ENCODE measurements around the gene WNK3. TPM values are rescaled to one million over a fixed set of nuclear protein-coding genes. Genes with fewer than 3 reads are reported as not detected.

Gene WNK3
- polyA plus RNA-seq, 1 donor (not counting 4 experiments of a cell fraction or from before 2014, with no cell fraction given): 0.26 TPM

GRCh38 chrX:54223581-54223980 is 134.3 kb downstream of the WNK3 start:
- no peaks in the 10 kb centered on the region for H3K27me3 ChIP-seq (ENCODE audit: control insufficient read depth, extremely low read depth, insufficient read depth, low read length)
- no peak overlapping the region for H3K4me3 ChIP-seq (ENCODE audit: control insufficient read depth in 2 of 3, extremely low read depth in 1 of 3, insufficient read depth in 2 of 3, low read depth in 1 of 3, low read length in 3 of 3)
- H3K79me2 ChIP-seq (ENCODE audit: control insufficient read depth, insufficient read depth, low read length): no peaks in the 10 kb centered on the region
- no peaks in the 10 kb centered on the region for H3K4me1 ChIP-seq (ENCODE audit: control insufficient read depth, extremely low read depth, insufficient read depth, low read length)
- H3K9me1 ChIP-seq (ENCODE audit: control insufficient read depth, extremely low read depth, insufficient read depth, low read length): no peaks in the 10 kb centered on the region
- TF ChIP-seq CTCF (optimal IDR thresholded peaks at IDR 0.05 in 1 of 3, IDR thresholded peaks at IDR 0.05 in 1 of 3, conservative IDR thresholded peaks at IDR 0.05 in 1 of 3; ENCODE audit: extremely low read depth in 1 of 3, insufficient read depth in 2 of 3, low read length in 3 of 3) (no peak), EZH2 (IDR thresholded peaks at IDR 0.05; ENCODE audit: low read length) (no peak)
- H3K27ac ChIP-seq (ENCODE audit: control insufficient read depth, insufficient read depth, low read length): no peak overlapping the region
- H3K4me2 ChIP-seq (ENCODE audit: control insufficient read depth, extremely low read depth, insufficient read depth, low read depth, low read length): no peak overlapping the region
- no peak for DNase-seq (ENCODE audit: low read depth, low spot score)
- H3K9ac ChIP-seq (ENCODE audit: control insufficient read depth, extremely low read depth, insufficient read depth, low read length): no peak overlapping the region
- no peaks in the 10 kb centered on the region for H3K9me3 ChIP-seq (ENCODE audit: control insufficient read depth, low read depth, low read length)
- dilution Hi-C loops (cut with MboI; ENCODE audit: extremely low pct_ligation_motif_present, low sequenced_read_pairs): no loop called here
- no peaks in the 10 kb centered on the region for H3K36me3 ChIP-seq (ENCODE audit: control insufficient read depth in 2 of 2, extremely low read depth in 1 of 2, insufficient read depth in 2 of 2, low read length in 2 of 2)
- no peaks in the 10 kb centered on the region for H4K20me1 ChIP-seq (ENCODE audit: control insufficient read depth, extremely low read depth, insufficient read depth, low read length)
- H2AFZ ChIP-seq (ENCODE audit: control insufficient read depth, low read length): no peak overlapping the region
- no peak for FAIRE-seq

GRCh38 chrX:54213603-54214002 is 144.2 kb downstream of the WNK3 start:
- no peak for TF ChIP-seq EZH2 (IDR thresholded peaks at IDR 0.05; ENCODE audit: low read length)
- TF ChIP-seq CTCF (optimal IDR thresholded peaks at IDR 0.05 in 1 of 3, IDR thresholded peaks at IDR 0.05 in 1 of 3, conservative IDR thresholded peaks at IDR 0.05 in 1 of 3; ENCODE audit: extremely low read depth in 1 of 3, insufficient read depth in 2 of 3, low read length in 3 of 3): no peak
- DNase-seq (ENCODE audit: low read depth, low spot score) (no peak), FAIRE-seq (no peak)
- H3K27ac ChIP-seq (ENCODE audit: control insufficient read depth, insufficient read depth, low read length): no peak overlapping the region
- no peaks in the 10 kb centered on the region for H3K4me1 ChIP-seq (ENCODE audit: control insufficient read depth, extremely low read depth, insufficient read depth, low read length)
- H4K20me1 ChIP-seq (ENCODE audit: control insufficient read depth, extremely low read depth, insufficient read depth, low read length): no peaks in the 10 kb centered on the region
- H3K4me2 ChIP-seq (ENCODE audit: control insufficient read depth, extremely low read depth, insufficient read depth, low read depth, low read length): no peak overlapping the region
- no peak overlapping the region for H2AFZ ChIP-seq (ENCODE audit: control insufficient read depth, low read length)
- no peak overlapping the region for H3K9ac ChIP-seq (ENCODE audit: control insufficient read depth, extremely low read depth, insufficient read depth, low read length)
- H3K9me1 ChIP-seq (ENCODE audit: control insufficient read depth, extremely low read depth, insufficient read depth, low read length): no peaks in the 10 kb centered on the region
- H3K9me3 ChIP-seq (ENCODE audit: control insufficient read depth, low read depth, low read length): no peaks in the 10 kb centered on the region
- no peaks in the 10 kb centered on the region for H3K36me3 ChIP-seq (ENCODE audit: control insufficient read depth in 2 of 2, extremely low read depth in 1 of 2, insufficient read depth in 2 of 2, low read length in 2 of 2)
- H3K4me3 ChIP-seq (ENCODE audit: control insufficient read depth in 2 of 3, extremely low read depth in 1 of 3, insufficient read depth in 2 of 3, low read depth in 1 of 3, low read length in 3 of 3): no peak overlapping the region
- no peaks in the 10 kb centered on the region for H3K27me3 ChIP-seq (ENCODE audit: control insufficient read depth, extremely low read depth, insufficient read depth, low read length)
- no peaks in the 10 kb centered on the region for H3K79me2 ChIP-seq (ENCODE audit: control insufficient read depth, insufficient read depth, low read length)
- dilution Hi-C loops (cut with MboI; ENCODE audit: extremely low pct_ligation_motif_present, low sequenced_read_pairs): no loop called here
